ENCODE measurements around the gene PROK1. TPM values are rescaled to one million over a fixed set of nuclear protein-coding genes. Genes with fewer than 3 reads are reported as not detected.

PROK1 gene
- total RNA-seq, 4 donors from 2014 or later = 0.35 to 2.3 TPM; not detected in 2

GRCh38 chr1:110494036-110494435, 43.1 kb downstream of the PROK1 start:
- Histone ChIP-seq H3K36me3 (no peaks in the 10 kb centered on the region), H3K27me3 (no peaks in the 10 kb centered on the region), H3K9me3 (no peaks in the 10 kb centered on the region), H3K27ac (no peak overlapping the region), H3K4me1 (peaks cover 7 to 22% (median 11%) of the 10 kb centered on the region in 3 donors), H3K4me3 (no peak overlapping the region)
- TF ChIP-seq CTCF (IDR thresholded peaks at IDR 0.05) = no peak
- no peak for TF ChIP-seq POLR2A (IDR thresholded peaks at IDR 0.05)
- 51 to 73% methylated on average over 2 of the region's 5 CpGs for WGBS, 2 donors
- DNase-seq = no peak
- intact Hi-C loops (cut with DNase I) = no loop called here

DNA sequence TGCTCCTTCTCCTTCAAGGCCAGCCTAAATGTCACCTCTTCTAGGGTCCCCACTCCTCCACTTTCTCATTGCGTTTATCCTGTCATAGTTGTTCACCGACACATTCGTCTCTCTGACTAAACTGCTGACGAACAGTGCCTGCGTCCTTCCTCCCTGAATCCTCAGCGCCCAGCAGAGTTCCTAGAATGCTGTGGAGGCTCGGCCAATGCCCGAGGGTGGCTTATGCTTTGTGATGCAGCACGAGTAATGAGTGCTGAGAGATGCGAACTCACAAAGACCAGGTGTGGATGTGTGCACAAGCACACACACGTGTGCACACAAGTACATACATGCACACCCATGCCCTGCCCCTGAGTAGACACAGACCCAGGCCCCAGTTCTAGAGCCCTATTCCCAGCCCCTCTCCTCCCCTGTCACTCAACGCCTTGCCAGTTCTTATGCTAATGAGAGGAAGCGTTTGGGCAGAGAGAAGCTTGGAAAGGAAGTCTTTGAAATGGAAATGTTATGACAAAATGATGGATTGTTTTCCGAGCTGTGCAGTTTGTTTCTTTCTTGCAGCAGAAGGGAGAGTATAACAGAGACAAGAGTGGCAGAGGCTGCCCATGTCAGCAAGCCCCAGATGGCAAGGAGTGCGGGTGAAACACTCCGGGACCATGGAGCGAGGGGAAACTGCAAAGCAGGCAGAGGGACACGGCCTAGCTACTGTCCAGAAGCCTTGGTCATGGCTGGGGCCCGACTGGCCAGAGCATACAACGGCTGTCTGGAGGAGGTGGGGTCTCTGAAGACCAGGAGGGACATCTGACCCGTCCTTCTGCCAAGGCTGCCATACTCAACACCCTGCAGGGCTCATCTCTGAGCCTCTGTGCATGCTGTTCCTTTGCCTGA, 43.8 kb downstream of the PROK1 start:
- TF ChIP-seq CTCF (IDR thresholded peaks at IDR 0.05) = no peak
- no peak for TF ChIP-seq POLR2A (IDR thresholded peaks at IDR 0.05)
- Histone ChIP-seq H3K36me3 (no peaks in the 10 kb centered on the region), H3K4me1 (peaks cover 7 to 22% (median 11%) of the 10 kb centered on the region in 3 donors), H3K27ac (peak overlapping the region in 1 of 4 donors; percentile 10), H3K27me3 (no peaks in the 10 kb centered on the region), H3K9me3 (no peaks in the 10 kb centered on the region), H3K4me3 (no peak overlapping the region)
- WGBS, 2 donors = 24 to 26% methylated on average over 15 to 18 of the region's 21 CpGs
- intact Hi-C loops (cut with DNase I) = no loop called here
- DNase-seq = no peak

DNA sequence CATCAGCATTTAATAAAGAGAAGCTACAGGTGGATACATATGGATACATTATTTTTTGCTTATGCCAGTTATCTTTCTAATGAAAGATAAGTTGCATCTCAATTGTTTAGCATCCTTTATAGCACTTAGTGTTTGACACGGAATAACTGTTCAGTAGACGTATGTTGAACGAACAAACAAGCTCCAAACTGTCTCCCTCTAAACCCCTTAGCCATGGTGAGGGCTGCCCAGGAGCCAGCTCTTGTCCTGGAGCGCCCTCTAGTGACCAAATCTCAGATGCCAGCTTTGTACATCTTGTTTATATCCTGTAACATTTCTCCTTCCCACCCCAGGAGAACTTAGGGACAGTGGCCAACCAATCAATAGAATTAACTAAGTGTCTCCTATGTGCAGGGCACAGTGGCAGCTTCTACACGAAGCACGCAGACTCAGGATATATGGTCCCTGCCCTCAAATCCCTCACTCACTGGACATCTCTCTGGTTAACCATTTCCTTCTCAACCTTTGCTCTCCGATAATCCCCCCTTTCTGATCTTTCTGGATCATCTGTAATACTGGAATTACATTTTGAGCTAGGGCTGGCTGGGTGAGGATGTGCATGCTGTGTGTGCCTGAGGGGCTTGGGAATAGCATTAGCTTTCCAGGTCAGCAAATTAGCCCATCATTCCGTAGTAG, 45.1 kb downstream of the PROK1 start:
- WGBS, 2 donors = 14 to 21% methylated on average over 7 to 8 of the region's 8 CpGs
- Histone ChIP-seq H3K9me3 (no peaks in the 10 kb centered on the region), H3K27me3 (no peaks in the 10 kb centered on the region), H3K27ac (no peak overlapping the region), H3K4me1 (peaks cover 7 to 22% (median 11%) of the 10 kb centered on the region in 3 donors), H3K36me3 (no peaks in the 10 kb centered on the region), H3K4me3 (no peak overlapping the region)
- DNase-seq = no peak
- intact Hi-C loops (cut with DNase I) = loop anchor here (2.0 kb wide), 1 partner anchor 83 kb away; no protein-coding TSS in a partner anchor
- TF ChIP-seq POLR2A (IDR thresholded peaks at IDR 0.05) (no peak), CTCF (IDR thresholded peaks at IDR 0.05) (peak; percentile 60 to 96 (median 89))

GRCh38 chr1:110498270-110498669, 47.3 kb downstream of the PROK1 start:
- Histone ChIP-seq H3K36me3 (no peaks in the 10 kb centered on the region), H3K9me3 (no peaks in the 10 kb centered on the region), H3K4me3 (no peak overlapping the region), H3K27me3 (peaks cover 0 to 5% (median 0%) of the 10 kb centered on the region in 4 donors), H3K27ac (no peak overlapping the region), H3K4me1 (peaks cover 7 to 22% (median 11%) of the 10 kb centered on the region in 3 donors)
- intact Hi-C loops (cut with DNase I) = no loop called here
- 61 to 90% methylated on average over 2 to 3 of the region's 6 CpGs for WGBS, 2 donors
- TF ChIP-seq POLR2A (IDR thresholded peaks at IDR 0.05) (no peak), CTCF (IDR thresholded peaks at IDR 0.05) (no peak)
- DNase-seq = no peak
